NCI-H748 (cell line): Measurements from ENCODE around the gene LRRC8B.
"Not testable (repeated sequence)": the region's sequence is repeated elsewhere in the genome, so short reads cannot be mapped to it uniquely, and the experiment has no call there.

Source experiments
- DNase-seq: peaks from one replicate; lab custom pipeline; 2025; ENCODE audit not compliant: unreplicated experiment; lab: John Stamatoyannopoulos, UW

LRRC8B gene

DNA sequence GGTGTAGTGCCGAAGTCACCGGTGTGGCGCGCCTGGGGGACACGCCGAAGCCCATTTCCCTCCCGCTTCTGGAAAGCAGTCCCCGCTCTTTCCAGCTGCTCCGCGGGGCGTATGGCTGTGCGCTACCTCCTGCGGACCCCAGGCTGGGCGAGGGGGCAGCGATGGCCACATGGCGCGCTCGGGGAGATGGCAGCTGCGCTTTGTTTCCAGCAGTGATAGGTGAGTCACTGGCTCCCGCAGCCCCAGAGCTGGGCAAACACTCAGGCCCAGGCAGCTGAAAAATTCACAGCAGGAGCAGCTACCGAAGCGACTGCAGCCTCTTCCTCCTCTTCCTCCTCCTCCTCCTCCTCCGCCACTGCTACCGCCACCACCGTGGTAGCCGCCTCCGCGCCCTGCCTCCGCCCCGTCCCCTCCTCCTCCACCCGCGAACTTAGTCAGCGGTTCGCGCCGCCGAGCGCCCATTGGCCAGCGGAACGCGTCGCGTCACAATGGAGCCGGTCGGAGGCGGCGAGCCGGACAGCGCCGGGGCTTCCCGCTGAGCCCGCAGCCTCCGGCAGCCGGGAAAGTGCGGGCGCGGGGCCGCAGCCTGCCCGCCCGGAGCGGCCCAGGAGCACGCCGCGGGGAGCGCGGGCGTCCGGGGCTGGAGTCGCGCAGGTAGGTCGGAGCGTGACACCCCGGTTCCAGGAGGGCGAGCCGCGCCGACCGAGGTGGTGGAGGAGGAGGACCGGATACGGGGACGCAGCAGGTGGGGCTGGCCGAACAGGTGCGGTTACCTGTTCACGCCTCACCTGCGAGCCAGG, at the start of gene LRRC8B:
TSS of gene LRRC8B (plus strand) at position 461 of the 800 bp plus-strand sequence. CDS start 57,822 bp downstream, outside the sequence.
- DNase-seq = peak; percentile 91

DNA sequence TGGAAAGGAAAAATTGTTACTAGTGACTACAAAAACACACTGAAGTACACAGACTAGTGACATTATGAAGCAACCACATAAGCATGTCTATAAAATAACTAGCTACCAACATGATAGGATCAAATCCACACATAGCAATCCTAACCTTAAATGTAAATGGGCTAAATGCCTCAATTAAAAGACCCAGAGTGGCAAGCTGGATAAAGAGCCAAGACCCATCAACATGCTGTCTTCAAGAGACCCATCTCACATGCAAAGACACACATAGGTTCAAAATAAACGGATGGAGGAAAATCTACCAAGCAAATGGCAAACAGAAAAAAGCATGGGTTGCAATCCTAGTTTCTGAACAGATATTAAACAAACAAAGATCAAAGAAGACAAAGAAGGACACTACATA, 49.4 kb upstream of the LRRC8B start:
- no peak for DNase-seq

DNA sequence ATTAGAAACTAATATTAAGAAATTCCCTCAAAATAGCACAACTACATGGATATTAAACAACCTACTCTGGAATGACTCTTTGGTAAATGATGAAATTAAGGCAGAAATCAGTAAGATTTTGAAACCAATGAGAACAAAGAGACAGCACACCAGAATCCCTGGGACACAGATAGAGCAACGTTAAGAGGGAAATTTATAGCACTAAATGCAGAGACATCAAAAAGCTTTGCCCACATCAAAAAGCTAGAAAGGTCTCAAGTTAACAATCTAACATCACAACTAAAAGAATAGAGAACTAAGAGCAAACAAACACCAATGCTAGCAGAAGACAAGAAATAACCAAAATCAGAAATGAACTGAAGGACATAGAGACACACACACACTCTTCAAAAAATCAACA, 48.6 kb upstream of the LRRC8B start:
- DNase-seq = no peak

DNA sequence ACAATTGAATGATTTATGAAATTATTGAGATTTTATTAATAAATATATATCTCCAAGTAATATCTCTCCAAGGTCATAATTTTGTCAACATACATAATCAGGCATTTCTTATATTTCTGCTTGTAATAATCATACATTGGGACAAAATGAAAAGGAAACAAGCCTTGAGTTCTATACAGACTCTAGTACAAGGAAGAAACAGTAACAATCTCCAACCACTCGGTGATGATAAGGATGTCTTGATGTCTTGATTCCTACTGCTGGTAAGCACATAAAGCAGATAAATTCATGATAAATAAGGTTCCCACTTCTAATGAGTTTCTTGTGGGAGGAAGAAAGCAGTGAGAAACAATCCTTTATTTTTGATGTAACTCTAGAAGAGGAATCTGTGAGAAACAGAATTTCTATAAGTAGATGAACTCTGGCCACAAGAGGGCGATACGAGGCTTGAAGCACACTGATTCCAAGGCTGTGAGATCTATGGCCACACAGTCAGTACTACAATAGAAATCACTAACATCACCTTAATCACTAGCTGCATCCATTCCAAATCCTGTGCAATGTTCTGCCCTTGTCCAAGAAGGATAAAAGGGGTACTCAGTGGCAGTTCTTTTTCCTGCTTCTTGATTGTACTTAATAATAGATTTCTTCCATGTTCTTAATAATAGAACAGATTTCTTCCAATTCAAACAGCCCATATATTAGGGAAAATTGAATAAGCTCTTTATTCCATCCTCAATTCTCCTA, 41.4 kb upstream of the LRRC8B start:
- DNase-seq = peak; percentile 80

DNA sequence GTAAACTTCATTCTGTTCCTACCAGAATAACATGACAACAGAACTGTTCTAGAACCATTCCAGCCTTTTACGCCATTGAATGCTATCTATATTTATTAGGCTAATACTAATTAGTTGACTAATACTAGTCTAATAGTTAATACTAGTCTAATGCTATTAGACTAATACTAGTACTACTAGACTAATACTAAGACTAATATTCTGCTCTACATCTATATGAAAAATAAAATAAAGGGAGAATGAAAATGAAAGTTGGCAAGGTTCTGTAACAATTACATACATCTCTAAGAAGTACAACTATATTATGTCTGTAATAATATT, 40.9 kb upstream of the LRRC8B start:
- DNase-seq = no peak

DNA sequence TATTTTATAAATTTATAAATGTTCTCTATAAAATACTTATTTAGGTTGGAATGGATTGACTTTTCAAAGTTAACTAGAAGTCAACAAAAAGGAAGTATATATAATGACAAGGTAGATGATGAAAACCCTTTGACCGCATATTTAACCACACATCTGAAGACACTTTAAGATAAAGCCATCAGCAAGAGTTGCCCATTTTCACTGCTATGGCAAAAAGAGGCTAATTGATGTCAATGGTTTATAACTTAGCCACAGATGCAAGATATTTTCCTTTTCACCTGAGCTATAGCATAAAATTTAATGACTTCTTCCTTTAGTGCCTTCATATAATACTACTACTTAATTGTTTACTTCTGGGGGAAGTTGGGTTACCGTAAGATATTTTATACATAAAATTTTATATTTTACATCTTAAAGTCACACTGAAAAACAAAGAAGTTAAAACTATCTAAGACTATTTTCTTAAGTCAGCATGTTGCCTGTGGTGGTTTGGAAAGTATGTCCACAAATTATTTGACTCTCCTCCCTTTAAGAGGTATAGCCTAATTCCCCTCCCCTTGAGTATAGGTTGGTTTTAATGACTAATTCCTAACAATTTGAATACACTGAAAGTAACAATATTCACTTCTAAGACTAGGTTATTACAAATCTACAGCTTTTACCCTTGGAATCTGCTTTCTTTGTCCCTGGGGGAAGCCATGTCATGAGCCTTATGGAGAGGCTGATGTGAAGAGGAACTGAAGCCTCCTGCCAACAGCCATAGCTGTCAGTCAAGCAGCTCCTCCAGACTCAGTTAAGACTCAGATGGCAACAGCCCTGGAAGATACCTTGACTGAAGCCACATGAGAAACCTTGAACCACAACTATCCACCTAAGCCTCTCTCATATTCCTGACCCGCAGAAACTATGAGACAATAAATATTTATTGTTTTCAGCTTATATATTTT, 40.3 kb upstream of the LRRC8B start:
- no peak for DNase-seq

DNA sequence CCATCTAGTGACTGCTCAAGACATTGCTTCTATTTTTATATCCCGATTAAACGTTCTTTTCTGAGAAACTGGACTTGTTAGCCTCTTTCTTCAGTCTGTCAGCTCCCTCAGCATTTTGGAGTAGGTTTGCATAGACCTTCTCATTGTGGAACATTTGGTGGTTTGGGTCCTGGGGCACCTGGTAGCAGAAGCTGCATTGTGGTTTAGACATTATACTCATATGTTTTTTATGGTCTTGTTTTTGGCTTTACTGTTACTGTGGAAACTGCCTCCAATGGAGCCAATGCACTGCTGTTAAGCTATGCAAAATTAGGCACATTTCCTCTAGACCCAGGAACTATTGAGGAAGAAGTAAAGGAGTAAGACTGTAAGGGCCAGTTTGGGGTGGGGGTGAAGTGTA, 36.7 kb upstream of the LRRC8B start:
- no peak for DNase-seq

DNA sequence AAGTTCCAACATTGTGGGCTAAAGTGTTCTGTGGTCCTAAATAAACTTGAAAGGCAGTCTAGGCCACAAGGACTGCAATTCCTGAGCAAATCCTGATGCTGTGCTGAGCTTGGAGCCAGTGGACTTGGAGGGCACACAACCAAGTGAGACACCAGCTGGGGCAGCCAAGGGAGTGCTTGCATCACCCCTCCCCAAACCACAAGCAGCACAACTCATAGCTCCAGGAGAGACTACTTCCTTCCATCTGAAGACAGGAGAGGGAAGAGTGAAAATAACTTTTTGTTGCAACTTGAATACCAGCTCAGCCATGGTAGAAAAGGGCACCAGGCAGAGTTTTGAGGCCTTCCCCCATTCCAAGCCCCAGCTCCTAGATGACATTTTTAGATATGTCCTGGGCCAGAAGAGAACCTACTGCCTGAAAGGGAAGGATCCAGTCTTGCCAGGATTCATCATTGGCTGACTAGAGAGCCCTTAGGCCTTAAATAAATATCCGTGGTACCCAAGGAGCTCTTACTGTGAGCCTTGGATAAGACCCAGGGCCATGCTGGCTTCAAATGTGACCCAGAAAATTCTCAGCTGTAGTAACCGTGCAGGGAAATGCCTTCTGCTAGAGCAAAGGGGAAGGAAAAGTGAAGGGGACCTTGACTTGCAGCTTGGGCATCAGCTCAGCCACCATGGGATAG, 35.4 kb upstream of the LRRC8B start:
- no peak for DNase-seq

DNA sequence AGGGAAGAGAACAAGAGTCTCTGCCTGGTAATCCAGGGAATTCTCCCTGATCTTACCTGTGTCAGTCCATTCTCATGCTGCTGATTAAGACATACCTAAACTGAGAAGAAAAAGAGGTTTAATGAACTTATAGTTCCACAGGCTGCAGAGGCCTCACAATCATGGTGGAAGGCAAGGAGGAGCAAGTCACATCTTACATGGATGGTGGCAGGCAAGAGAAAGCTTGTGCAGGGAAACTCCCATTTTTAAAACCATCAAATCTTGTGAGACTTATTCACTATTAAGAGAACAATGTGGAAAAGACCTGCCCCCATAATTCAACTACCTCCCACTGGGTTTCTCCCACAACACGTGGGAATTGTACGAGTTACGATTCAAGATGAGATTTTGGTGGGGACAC, 34.2 kb upstream of the LRRC8B start:
- DNase-seq = no peak

DNA sequence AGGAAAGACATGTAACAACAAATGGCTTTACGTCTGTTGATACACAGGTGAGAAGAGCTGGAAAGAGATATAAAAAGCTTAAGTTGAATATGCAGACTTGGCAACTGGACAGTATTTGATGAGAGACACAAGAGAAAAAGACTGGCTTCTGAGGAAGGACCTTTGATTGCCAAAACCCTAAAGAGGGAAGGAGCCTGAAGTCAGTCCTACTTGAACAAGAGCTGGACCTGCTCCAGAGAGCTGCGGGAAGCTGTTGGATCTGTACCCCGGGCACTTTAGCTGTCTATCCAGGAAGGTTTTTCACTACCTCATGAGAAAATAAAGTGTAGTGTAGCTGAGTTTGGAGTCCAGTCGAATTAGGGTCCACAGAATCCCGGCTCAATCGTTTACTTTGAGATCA, 25.3 kb upstream of the LRRC8B start:
- no peak for DNase-seq

DNA sequence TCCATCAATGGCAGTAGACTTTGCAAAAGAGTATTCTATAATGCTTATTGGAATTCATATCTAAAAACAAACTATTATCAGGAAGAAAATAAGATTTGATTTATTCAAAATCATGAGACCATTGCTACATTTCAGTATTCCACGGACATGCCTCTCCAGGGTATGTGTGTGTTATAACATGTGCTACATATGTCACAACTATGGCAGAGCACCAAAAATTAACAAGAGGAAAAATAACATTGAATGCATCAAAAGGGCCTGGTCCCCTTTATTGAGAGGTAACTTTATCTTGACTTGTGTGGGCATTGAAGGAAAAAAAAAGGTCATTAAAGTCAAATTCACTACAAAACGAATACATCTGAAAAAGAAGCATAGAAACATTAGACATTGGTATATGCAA, 22.6 kb upstream of the LRRC8B start:
- no peak for DNase-seq

DNA sequence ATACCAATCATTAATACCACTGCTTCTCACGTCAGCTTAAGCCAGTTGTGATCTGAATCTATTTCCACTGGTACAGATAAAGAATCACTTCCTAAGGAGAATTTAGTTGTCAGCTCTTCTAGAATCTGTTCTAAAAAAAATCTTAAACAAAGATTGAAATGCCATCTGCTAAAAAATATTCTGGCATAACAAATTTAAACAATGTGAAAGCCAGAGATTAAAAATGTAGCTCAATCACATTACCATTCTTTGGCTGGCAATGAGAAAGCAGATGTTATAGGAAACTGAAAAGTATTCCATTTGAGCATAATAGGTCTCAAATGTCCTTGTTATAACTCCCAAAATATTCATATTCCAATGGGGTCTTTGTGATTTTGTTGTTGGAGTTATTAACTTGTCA, 21.7 kb upstream of the LRRC8B start:
- DNase-seq = no peak

DNA sequence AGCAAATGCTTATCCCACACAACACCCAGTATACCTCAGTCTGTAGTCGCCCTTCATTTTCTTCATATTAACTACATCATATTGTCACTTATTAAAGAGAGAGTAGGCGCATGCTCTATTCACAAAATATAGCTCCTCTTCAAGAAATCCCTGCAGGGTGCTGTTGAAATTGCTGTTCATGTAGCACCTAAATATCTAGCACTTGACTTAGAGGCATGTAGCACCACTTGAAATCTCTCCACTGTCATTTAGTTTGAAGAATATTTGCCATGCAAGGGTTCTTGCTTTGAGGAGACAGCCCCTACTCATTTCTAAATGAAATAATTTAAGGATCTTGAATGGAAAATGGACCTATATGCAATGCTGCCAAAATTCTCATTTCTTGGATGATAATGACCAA, 20.9 kb upstream of the LRRC8B start:
- no peak for DNase-seq

DNA sequence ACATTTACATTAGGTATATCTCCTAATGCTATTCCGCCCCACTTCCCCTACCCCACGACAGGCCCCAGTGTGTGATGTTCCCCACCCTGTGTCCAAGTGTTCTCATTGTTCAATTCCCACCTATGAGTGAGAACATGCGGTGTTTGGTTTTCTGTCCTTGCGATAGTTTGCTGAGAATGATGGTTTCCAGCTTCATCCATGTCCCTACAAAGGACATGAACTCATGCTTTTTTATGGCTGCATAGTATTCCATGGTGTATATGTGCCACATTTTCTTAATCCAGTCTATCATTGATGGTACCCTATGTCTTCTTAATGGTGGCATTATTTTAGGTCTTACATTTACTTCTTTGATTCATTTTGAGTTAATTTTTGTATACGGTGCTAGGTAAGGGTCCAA, 14.6 kb upstream of the LRRC8B start:
- not testable (repeated sequence) for DNase-seq

DNA sequence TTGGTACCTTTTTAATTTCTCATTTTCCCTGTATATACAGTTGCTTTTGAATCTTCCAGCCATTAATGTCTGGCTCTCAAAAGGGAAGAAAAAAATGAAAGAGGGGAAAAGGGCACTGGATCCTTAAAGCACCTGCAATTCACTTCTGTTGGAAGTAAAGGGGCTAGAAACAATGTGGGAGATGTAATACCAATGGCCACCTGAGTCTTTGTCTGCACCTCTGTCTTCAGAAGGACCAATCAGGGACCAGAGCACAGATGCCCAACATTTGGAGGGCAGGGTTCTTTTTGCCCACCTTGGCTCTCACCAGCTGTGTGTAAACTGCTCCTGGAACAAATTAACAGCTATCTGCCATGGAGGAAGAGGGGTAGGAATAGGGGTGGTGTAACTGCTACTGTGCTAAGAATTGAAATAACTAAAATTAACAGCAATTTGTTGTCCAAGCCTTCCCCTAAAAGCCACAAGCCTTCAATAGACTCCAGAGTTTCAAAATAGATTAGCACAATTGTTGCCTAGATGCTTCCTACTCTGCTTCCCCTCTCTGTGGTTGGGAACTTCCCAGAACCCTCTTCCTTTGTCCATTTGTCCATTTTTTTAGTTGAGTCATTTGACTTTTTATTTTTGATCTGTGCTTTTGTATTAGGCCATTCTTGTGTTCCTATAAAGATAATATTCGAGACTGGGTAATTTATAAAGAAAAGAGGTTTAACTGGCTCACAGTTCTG, 11.5 kb upstream of the LRRC8B start:
- DNase-seq = no peak

DNA sequence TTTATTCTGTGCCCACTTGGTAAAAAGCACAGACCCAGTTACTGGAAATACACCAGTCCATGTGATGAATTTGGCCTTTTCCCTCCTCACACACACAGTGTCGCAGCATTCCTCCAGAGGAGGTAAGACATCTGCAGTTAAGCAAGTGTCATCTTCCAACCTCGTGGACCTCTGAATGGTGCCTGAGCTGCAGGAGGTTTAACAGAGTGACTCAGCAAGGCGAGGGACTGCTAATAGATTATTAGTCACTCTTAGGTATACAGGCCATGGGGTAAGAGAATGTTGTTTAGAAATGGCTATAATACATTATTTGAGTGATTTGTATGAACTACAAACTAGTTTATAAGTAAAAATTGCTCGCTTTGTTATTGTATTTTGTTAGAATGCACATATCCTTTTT, 8.6 kb upstream of the LRRC8B start:
- DNase-seq = no peak

DNA sequence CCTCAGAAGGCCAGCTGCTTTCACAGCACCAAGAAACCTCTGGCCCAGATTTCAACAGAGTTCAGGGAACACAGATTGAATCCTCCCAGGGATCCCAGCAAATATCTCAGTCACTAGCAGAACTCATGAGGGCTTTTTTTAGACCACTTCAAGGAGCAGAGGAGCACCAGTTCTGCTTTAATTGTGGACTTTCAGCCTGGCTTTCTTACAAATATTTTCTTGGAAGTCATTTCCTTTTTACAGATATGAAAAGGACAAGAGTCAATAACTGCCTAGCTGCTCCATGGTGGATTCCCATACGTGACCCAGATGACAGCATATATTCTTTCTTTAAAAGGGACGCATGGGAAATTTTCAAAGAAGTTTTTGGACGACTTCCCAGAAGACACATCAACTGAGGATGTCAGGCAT, 6.4 kb upstream of the LRRC8B start:
- no peak for DNase-seq

DNA sequence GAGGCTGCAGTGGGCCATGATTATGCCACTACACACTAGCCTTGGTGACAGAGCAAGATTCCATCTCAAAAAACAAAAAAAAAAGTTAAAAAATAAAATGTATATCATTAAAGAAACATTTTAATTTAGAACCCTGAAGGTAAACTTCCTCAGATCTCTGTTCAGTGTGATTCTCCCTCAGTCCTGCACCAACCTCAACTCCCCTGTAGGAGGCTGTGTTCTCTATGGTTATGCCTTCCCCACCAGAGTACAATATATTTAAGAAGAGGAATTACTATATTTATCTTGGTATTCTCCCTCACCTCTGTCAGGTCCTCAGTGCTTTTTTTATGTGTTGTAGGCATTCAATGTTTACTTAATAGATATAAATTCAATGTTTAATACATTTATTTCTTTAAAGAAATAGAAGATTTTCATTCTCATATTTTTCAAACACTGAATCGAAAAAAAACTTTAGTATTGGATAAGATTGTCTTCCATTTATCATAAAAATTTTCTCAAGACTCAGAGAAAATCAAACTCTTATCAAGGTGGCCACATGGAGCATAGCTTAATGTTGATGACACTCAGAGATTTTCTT, 4.8 kb upstream of the LRRC8B start:
- DNase-seq = peak; percentile 14

DNA sequence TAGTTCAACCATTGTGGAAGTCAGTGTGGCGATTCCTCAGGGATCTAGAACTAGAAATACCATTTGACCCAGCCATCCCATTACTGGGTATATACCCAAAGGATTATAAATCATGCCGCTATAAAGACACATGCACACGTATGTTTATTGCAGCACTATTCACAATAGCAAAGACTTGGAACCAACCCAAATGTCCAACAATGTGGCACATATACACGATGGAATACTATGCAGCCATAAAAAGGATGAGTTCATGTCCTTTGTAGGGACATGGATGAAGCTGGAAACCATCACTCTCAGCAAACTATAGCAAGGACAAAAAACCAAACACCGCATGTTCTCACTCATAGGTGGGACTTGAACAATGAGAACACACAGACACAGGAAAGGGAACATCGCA, 2.7 kb upstream of the LRRC8B start:
- not testable (repeated sequence) for DNase-seq
